PC-3 (cell line): ENCODE data around the gene GIT2. TPM values are rescaled to one million over a fixed set of nuclear protein-coding genes. Genes with fewer than 3 reads are reported as not detected.

Experiments
- ATAC-seq: fragments of 200-7000 bp; cut with Tn5 transposase; 2 replicates; pipeline ENCODE4 v1.9.1; 2020; ENCODE audit warnings: mild to moderate bottlenecking, moderate library complexity
- BruUV-seq: library from RNA; stranded (reverse); fragments of 400-500 nt; replicated peaks from 2 replicates; lab custom pipeline; 2021; lab: Mats Ljungman, UMichigan
- CTCF ChIA-PET: fragments of 300-600 bp; sonication (Branson Sonifier 250); formaldehyde crosslinking; loops from one replicate; lab custom pipeline; 2022; ENCODE audit warnings: antibody characterized with exemption; lab: Charles Lee
- POLR2A ChIA-PET: fragments of 300-600 bp; sonication (Branson Sonifier 250); formaldehyde crosslinking; loops from one replicate; lab custom pipeline; 2022; ENCODE audit warnings: antibody characterized with exemption; ENCODE audit not compliant: unreplicated experiment; lab: Charles Lee
- DNase-seq: peaks from one replicate; pipeline ENCODE4 v3.0.0-alpha.2; 2015
- H2AFZ ChIP-seq: fragments of 300-600 bp; sonication (generic); 2 replicates; pipeline ENCODE4 v1.6.0; 2016; ENCODE audit warnings: antibody characterized with exemption, low read length
- H3F3A ChIP-seq: fragments of 300-600 bp; sonication (generic); one replicate; pipeline ENCODE4 v1.6.0; 2017; ENCODE audit warnings: antibody characterized with exemption, low read length, control low read depth, mild to moderate bottlenecking; ENCODE audit not compliant: unreplicated experiment
- H3K27ac ChIP-seq: fragments of 300-600 bp; sonication (generic); 2 replicates; pipeline ENCODE4 v1.5.1; 2016; ENCODE audit warnings: mild to moderate bottlenecking, low read length
- H3K27me3 ChIP-seq: fragments of 300-600 bp; sonication (generic); 2 replicates; pipeline ENCODE4 v1.6.1; 2016; ENCODE audit warnings: low read length, mixed read lengths
- H3K36me3 ChIP-seq: fragments of 300-600 bp; sonication (generic); 2 replicates; pipeline ENCODE4 v1.6.1; 2016; ENCODE audit warnings: low read depth, mixed run types, low read length, mixed read lengths
- H3K4me1 ChIP-seq: fragments of 300-600 bp; sonication (generic); 2 replicates; pipeline ENCODE4 v1.5.1; 2016; ENCODE audit warnings: low read length; ENCODE audit not compliant: insufficient read depth
- H3K4me2 ChIP-seq: fragments of 300-600 bp; sonication (generic); 2 replicates; pipeline ENCODE4 v1.6.0; 2016; ENCODE audit warnings: low read length
- H3K4me3 ChIP-seq: fragments of 300-600 bp; sonication (generic); 2 replicates; pipeline ENCODE4 v1.5.1; 2016; ENCODE audit warnings: mild to moderate bottlenecking, low read length, mixed read lengths
- H3K79me2 ChIP-seq: fragments of 300-600 bp; sonication (generic); 2 replicates; pipeline ENCODE4 v1.6.1; 2017; ENCODE audit warnings: low read length, mixed read lengths
- H3K9ac ChIP-seq: fragments of 300-600 bp; sonication (generic); 2 replicates; pipeline ENCODE4 v1.6.0; 2016; ENCODE audit warnings: mild to moderate bottlenecking, low read length
- H3K9me2 ChIP-seq: fragments of 300-600 bp; sonication (generic); replicated peaks from 2 replicates; pipeline ENCODE4 v1.6.1; 2016; ENCODE audit warnings: mixed run types, low read length, mixed read lengths
- H3K9me3 ChIP-seq: fragments of 300-600 bp; sonication (generic); 2 replicates; pipeline ENCODE4 v1.6.1; 2016; ENCODE audit warnings: low read length, mixed read lengths
- H4K20me1 ChIP-seq: fragments of 300-600 bp; sonication (generic); 2 replicates; pipeline ENCODE4 v1.6.1; 2016; ENCODE audit warnings: low read length, mixed read lengths
- CTCF ChIP-seq: fragments of 300-600 bp; sonication (generic); conservative IDR thresholded peaks from 2 replicates; pipeline ENCODE4 v1.5.1; 2017; ENCODE audit warnings: antibody characterized with exemption, low read depth, mild to moderate bottlenecking, low read length
- EZH2 ChIP-seq: fragments of 300-600 bp; sonication (generic); IDR thresholded peaks from one replicate; pipeline ENCODE4 v1.6.1; 2017; ENCODE audit warnings: antibody characterized with exemption, mild to moderate bottlenecking, low read length; ENCODE audit not compliant: unreplicated experiment
- EZH2phosphoT487 ChIP-seq: fragments of 300-600 bp; sonication (generic); IDR thresholded peaks from 2 replicates; pipeline ENCODE4 v1.6.1; 2018; ENCODE audit warnings: mild to moderate bottlenecking, antibody characterized with exemption, low read length, borderline replicate concordance
- intact Hi-C: fragments of 100-400 bp; cut with micrococcal nuclease; formaldehyde crosslinking; loops from 2 replicates; pipeline ENCODE4 v1.9.0; 2023
- total RNA-seq: library from RNA; depleted of rRNA; stranded (reverse); fragments of >200 nt; gene quantifications from 2 replicates; pipeline ENCODE4 v1.2.3, GENCODE V29; 2014

GIT2 gene
- total RNA-seq, 1 experiment from 2014 or later, result 26.8 TPM

GRCh38 chr12:109972821-109973220 lies 23.3 kb downstream of the GIT2 start:
- no TSS peak for BruUV-seq
- DNase-seq (no peak), ATAC-seq (no peak)
- CTCF ChIA-PET, result interaction anchor here (0.7 kb wide), 1 partner anchor 1571 kb away, joined by 4 read pairs; no protein-coding TSS in a partner anchor
- Histone ChIP-seq H3K9me2 (no peaks in the 10 kb centered on the region), H3K9ac (no peak overlapping the region), H2AFZ (no peak overlapping the region), H3K4me2 (no peak overlapping the region), H3K27ac (no peak overlapping the region), H3K36me3 (peaks cover 15% of the 10 kb centered on the region; the same call in 1 of the 2 replicates), H3K79me2 (no peaks in the 10 kb centered on the region), H3K4me1 (0 out of 2 replicates have a peak, but pooled peaks cover under 1% of the 10 kb centered on the region), H3K27me3 (no peaks in the 10 kb centered on the region), H3F3A (no peaks in the 10 kb centered on the region), H4K20me1 (no peaks in the 10 kb centered on the region), H3K9me3 (no peaks in the 10 kb centered on the region), H3K4me3 (no peak overlapping the region)
- intact Hi-C loops, result no loop called here
- TF ChIP-seq CTCF, result no peak
- TF ChIP-seq EZH2phosphoT487, result no peak
- no peak for TF ChIP-seq EZH2
- POLR2A ChIA-PET, result interaction anchor here (0.7 kb wide), 1 partner anchor 495 kb away, joined by 4 read pairs; no protein-coding TSS in a partner anchor

GRCh38 chr12:109968801-109969200 lies 27.4 kb downstream of the GIT2 start:
- DNase-seq, result peak; percentile 20
- TF ChIP-seq CTCF (no peak), EZH2 (no peak), EZH2phosphoT487 (no peak)

GRCh38 chr12:109968032-109968420 lies 28.1 kb downstream of the GIT2 start:
- no peaks in the 10 kb centered on the region for H3K27me3 ChIP-seq
- peaks cover 13% of the 10 kb centered on the region; the same call in 1 of the 2 replicates for H3K36me3 ChIP-seq
- H4K20me1 ChIP-seq, result no peaks in the 10 kb centered on the region
- ATAC-seq (no peak), DNase-seq (no peak)
- H3K79me2 ChIP-seq, result no peaks in the 10 kb centered on the region
- no peak overlapping the region for H3K9ac ChIP-seq
- 0 out of 2 replicates have a peak, but pooled peaks cover 5% of the 10 kb centered on the region for H3K4me1 ChIP-seq
- no TSS peak for BruUV-seq
- no peaks in the 10 kb centered on the region for H3K9me2 ChIP-seq
- ChIA-PET CTCF (no interaction called here), POLR2A (no interaction called here)
- H3K4me3 ChIP-seq, result no peak overlapping the region
- H2AFZ ChIP-seq, result no peak overlapping the region
- no peaks in the 10 kb centered on the region for H3K9me3 ChIP-seq
- no peak overlapping the region for H3K27ac ChIP-seq
- TF ChIP-seq CTCF, result no peak
- TF ChIP-seq EZH2phosphoT487, result no peak
- TF ChIP-seq EZH2, result no peak
- intact Hi-C loops, result no loop called here
- H3F3A ChIP-seq, result no peaks in the 10 kb centered on the region
- H3K4me2 ChIP-seq, result no peak overlapping the region

More at GRCh38 chr12:109968801-109969200, 27.4 kb downstream of the GIT2 start:
- no peaks in the 10 kb centered on the region for H3K9me3 ChIP-seq
- H3K4me2 ChIP-seq, result no peak overlapping the region
- H3K9me2 ChIP-seq, result no peaks in the 10 kb centered on the region
- no peak overlapping the region for H3K27ac ChIP-seq
- no peaks in the 10 kb centered on the region for H3K27me3 ChIP-seq
- BruUV-seq, result no TSS peak
- H4K20me1 ChIP-seq, result no peaks in the 10 kb centered on the region
- no peak overlapping the region for H3K9ac ChIP-seq
- POLR2A ChIA-PET, result no interaction called here
- no peaks in the 10 kb centered on the region for H3K79me2 ChIP-seq
- H3K36me3 ChIP-seq, result peaks cover 13% of the 10 kb centered on the region; the same call in 1 of the 2 replicates
- ATAC-seq, result no peak
- intact Hi-C loops, result no loop called here
- CTCF ChIA-PET, result no interaction called here
- no peaks in the 10 kb centered on the region for H3F3A ChIP-seq
- 0 out of 2 replicates have a peak, but pooled peaks cover 5% of the 10 kb centered on the region for H3K4me1 ChIP-seq
- no peak overlapping the region for H3K4me3 ChIP-seq
- no peak overlapping the region for H2AFZ ChIP-seq
